Fibroblast of lung (primary cell): Measurements from ENCODE around the gene PRELID2. TPM values are rescaled to one million over a fixed set of nuclear protein-coding genes. Genes with fewer than 3 reads are reported as not detected.

Experiments
- DNase-seq, 2 donors: peaks; one replicate each; pipeline versions ENCODE4 v3.0.0 to v3.0.0-alpha.2; 2010; ENCODE audit warnings: low read depth in 2 of 2
- H2AFZ ChIP-seq: 2 replicates; pipeline ENCODE4 v1.5.1; 2012; ENCODE audit warnings: low read length, control low read depth, inconsistent platforms
- H3K27ac ChIP-seq: 2 replicates; pipeline ENCODE4 v1.5.1; 2011; ENCODE audit warnings: low read length, control low read depth; ENCODE audit not compliant: insufficient read depth
- H3K27me3 ChIP-seq: 2 replicates; pipeline ENCODE4 v1.5.1; 2011; ENCODE audit warnings: mild to moderate bottlenecking, low read length; ENCODE audit not compliant: control insufficient read depth, insufficient read depth
- H3K36me3 ChIP-seq: 2 replicates; pipeline ENCODE4 v1.5.1; 2011; ENCODE audit warnings: low read length; ENCODE audit not compliant: control insufficient read depth, insufficient read depth
- H3K4me1 ChIP-seq: 2 replicates; pipeline ENCODE4 v1.5.1; 2011; ENCODE audit warnings: low read length; ENCODE audit not compliant: control insufficient read depth, insufficient read depth; ENCODE audit errors: extremely low read depth
- H3K4me2 ChIP-seq: 2 replicates; pipeline ENCODE4 v1.5.1; 2011; ENCODE audit warnings: low read length, control low read depth; ENCODE audit not compliant: insufficient read depth; ENCODE audit errors: extremely low read depth
- H3K4me3 ChIP-seq, 4 experiments: fragments of 200-600 bp in 1 of 4; sonication (generic) in 1 of 4; replicated peaks in 1 of 4; 2 replicates each; pipeline ENCODE4 v1.5.1; 2011 to 2016; ENCODE audit warnings: low read length in 4 of 4, low read depth in 3 of 4, mild to moderate bottlenecking in 3 of 4, control low read depth in 2 of 4, inconsistent platforms in 1 of 4, mixed read lengths in 1 of 4; ENCODE audit not compliant: insufficient read depth in 1 of 4; ENCODE audit errors: control extremely low read depth in 1 of 4
- H3K79me2 ChIP-seq: 2 replicates; pipeline ENCODE4 v1.5.1; 2012; ENCODE audit warnings: mild to moderate bottlenecking, low read length, inconsistent platforms; ENCODE audit not compliant: control insufficient read depth, insufficient read depth
- H3K9ac ChIP-seq: 2 replicates; pipeline ENCODE4 v1.5.1; 2011; ENCODE audit warnings: mild to moderate bottlenecking, low read length, control low read depth; ENCODE audit not compliant: insufficient read depth
- H3K9me3 ChIP-seq: 2 replicates; pipeline ENCODE4 v1.5.1; 2012; ENCODE audit warnings: low read depth, low read length; ENCODE audit not compliant: control insufficient read depth, insufficient read depth
- H4K20me1 ChIP-seq: 2 replicates; pipeline ENCODE4 v1.5.1; 2011; ENCODE audit warnings: low read length; ENCODE audit not compliant: control insufficient read depth, insufficient read depth; ENCODE audit errors: extremely low read depth
- EZH2 ChIP-seq: IDR thresholded peaks from 2 replicates; pipeline ENCODE4 v1.5.1; 2012; ENCODE audit warnings: low read length, control low read depth, mild to moderate bottlenecking; ENCODE audit errors: missing control alignments
- polyA plus RNA-seq, 2 donors: library from polyadenylated mRNA; depleted of rRNA in 1 of 2; stranded (reverse) in 1 of 2; unstranded in 1 of 2; fragments of >200 nt; gene quantifications; 2 replicates each; pipeline ENCODE4 v1.2.1, GENCODE V29; 2011 to 2012; ENCODE audit warnings: missing spikeins in 1 of 2
- total RNA-seq: library from RNA; depleted of rRNA; stranded (reverse); fragments of >200 nt; gene quantifications from 2 replicates; pipeline ENCODE4 v1.2.1, GENCODE V29; 2014
- TF ChIP-seq, protein P1 (sequence below), 2 donors: IDR thresholded peaks in 1 of 2; conservative IDR thresholded peaks in 1 of 2; 1 replicate in 1 of 2; 2 replicates in 1 of 2; pipeline ENCODE4 v1.5.1; 2011 to 2012; ENCODE audit warnings: low read length in 2 of 2, control low read depth in 1 of 2, inconsistent platforms in 1 of 2, low read depth in 1 of 2, mild to moderate bottlenecking in 1 of 2

The PRELID2 gene
- total and polyA plus RNA-seq, 2 donors (not counting 1 experiment from before 2014, with no cell fraction given): 6.1 to 27.9 TPM

DNA sequence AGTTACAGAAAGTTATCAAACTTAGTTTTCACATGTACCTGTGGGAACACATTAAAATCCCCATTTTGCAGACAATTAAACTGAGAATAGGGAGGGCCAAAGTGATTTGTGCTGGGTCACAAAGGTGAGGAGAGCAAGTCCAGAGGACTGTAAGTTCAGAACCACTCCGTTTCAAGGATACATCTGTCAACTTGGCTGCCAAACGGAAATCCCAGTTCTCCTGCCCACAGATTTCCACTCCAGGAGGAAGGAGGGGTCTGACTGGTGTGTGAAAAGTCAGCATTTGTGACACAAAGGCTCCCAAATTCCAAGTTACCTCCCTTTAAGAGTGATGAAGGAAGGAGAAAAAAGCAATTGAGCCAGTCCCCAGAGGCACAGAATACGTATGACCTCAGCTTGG is 42.3 kb downstream of the PRELID2 start:
- no peak overlapping the region for H3K27ac ChIP-seq
- H3K9ac ChIP-seq: no peak overlapping the region
- H3K27me3 ChIP-seq: no peaks in the 10 kb centered on the region
- TF ChIP-seq EZH2: no peak
- TF ChIP-seq, protein P1, sequence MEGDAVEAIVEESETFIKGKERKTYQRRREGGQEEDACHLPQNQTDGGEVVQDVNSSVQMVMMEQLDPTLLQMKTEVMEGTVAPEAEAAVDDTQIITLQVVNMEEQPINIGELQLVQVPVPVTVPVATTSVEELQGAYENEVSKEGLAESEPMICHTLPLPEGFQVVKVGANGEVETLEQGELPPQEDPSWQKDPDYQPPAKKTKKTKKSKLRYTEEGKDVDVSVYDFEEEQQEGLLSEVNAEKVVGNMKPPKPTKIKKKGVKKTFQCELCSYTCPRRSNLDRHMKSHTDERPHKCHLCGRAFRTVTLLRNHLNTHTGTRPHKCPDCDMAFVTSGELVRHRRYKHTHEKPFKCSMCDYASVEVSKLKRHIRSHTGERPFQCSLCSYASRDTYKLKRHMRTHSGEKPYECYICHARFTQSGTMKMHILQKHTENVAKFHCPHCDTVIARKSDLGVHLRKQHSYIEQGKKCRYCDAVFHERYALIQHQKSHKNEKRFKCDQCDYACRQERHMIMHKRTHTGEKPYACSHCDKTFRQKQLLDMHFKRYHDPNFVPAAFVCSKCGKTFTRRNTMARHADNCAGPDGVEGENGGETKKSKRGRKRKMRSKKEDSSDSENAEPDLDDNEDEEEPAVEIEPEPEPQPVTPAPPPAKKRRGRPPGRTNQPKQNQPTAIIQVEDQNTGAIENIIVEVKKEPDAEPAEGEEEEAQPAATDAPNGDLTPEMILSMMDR (conservative IDR thresholded peaks at IDR 0.05 in 1 of 2, IDR thresholded peaks at IDR 0.05 in 1 of 2; ENCODE audit: low read depth in 1 of 2, low read length in 2 of 2): no peak
- no peaks in the 10 kb centered on the region for H4K20me1 ChIP-seq
- no peaks in the 10 kb centered on the region for H3K79me2 ChIP-seq
- H3K36me3 ChIP-seq: no peaks in the 10 kb centered on the region
- H3K4me2 ChIP-seq: no peak overlapping the region
- H3K9me3 ChIP-seq: no peaks in the 10 kb centered on the region
- no peak overlapping the region for H3K4me3 ChIP-seq
- no peak overlapping the region for H2AFZ ChIP-seq
- DNase-seq: no peak
- H3K4me1 ChIP-seq: no peaks in the 10 kb centered on the region

DNA sequence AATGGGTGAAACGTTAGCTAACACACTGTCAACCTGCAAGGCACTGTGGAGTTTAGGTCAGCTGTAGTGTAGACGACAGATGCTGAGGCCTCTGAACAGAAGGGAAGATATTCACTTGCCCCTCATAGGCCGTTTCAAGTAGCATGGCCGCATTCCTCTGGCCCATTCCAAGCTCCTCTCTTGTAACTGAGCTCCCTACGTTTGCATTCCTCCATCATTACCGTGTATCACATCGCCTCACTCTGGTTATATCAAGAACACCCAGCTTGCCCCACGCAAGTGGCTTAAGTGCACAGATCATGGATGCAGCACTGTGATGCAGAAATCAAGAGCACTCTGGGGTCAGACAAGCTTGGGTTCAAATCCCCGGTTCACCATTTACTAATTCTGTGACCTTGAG is 43.3 kb downstream of the PRELID2 start:
- TF ChIP-seq EZH2: no peak
- TF ChIP-seq, protein P1 (conservative IDR thresholded peaks at IDR 0.05 in 1 of 2, IDR thresholded peaks at IDR 0.05 in 1 of 2; ENCODE audit: low read depth in 1 of 2, low read length in 2 of 2): no peak
- Histone ChIP-seq H3K4me2 (no peak overlapping the region), H3K27me3 (no peaks in the 10 kb centered on the region), H4K20me1 (no peaks in the 10 kb centered on the region), H3K79me2 (no peaks in the 10 kb centered on the region), H3K4me3 (no peak overlapping the region), H3K27ac (no peak overlapping the region), H3K9ac (no peak overlapping the region), H3K36me3 (no peaks in the 10 kb centered on the region), H3K4me1 (no peaks in the 10 kb centered on the region), H2AFZ (no peak overlapping the region), H3K9me3 (no peaks in the 10 kb centered on the region)
- no peak for DNase-seq

DNA sequence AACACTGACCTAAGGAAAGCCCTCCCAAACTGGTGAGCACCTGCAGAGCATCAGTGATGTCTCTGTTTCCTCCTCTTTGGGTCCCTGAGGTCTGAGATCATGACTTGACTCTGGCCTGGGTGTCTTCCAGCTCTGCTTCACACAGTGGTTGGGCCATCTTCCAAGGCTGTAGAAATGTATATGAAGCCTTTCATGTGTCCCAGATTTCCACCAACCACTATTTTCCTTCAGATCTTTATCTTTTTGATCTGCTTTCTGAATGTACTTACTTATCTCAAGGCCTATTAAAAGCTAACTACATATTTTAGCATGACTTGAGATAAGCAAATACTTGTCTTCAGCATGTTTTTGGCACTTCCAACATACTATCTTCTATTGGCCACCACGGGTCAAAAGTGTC is 47.1 kb downstream of the PRELID2 start:
- DNase-seq: no peak
- TF ChIP-seq EZH2: no peak
- TF ChIP-seq, protein P1 (conservative IDR thresholded peaks at IDR 0.05 in 1 of 2, IDR thresholded peaks at IDR 0.05 in 1 of 2; ENCODE audit: low read depth in 1 of 2, low read length in 2 of 2): no peak
- Histone ChIP-seq H3K4me3 (no peak overlapping the region), H3K4me1 (no peaks in the 10 kb centered on the region), H2AFZ (no peak overlapping the region), H3K27me3 (no peaks in the 10 kb centered on the region), H3K79me2 (no peaks in the 10 kb centered on the region), H3K27ac (no peak overlapping the region), H4K20me1 (no peaks in the 10 kb centered on the region), H3K9me3 (no peaks in the 10 kb centered on the region), H3K4me2 (no peak overlapping the region), H3K36me3 (no peaks in the 10 kb centered on the region), H3K9ac (no peak overlapping the region)
